Measurements from ENCODE around the gene NRIP1.

Gene NRIP1

GRCh38 chr21:14913638-14914037, 151.2 kb downstream of the NRIP1 start:
- H3K4me2 ChIP-seq: no peak overlapping the region
- no peak overlapping the region for H3K4me3 ChIP-seq (IDR thresholded peaks at IDR 0.05; ENCODE audit: insufficient read depth, low read depth, low read length)
- no peak overlapping the region for H3K27ac ChIP-seq
- H3K4me1 ChIP-seq (ENCODE audit: low read depth, poor library complexity, severe bottlenecking): no peaks in the 10 kb centered on the region
- H3K36me3 ChIP-seq (ENCODE audit: insufficient read depth): no peaks in the 10 kb centered on the region
- H3K9ac ChIP-seq: no peak overlapping the region
- H3K27me3 ChIP-seq (ENCODE audit: insufficient read depth, low read depth): no peaks in the 10 kb centered on the region
- no peak overlapping the region for H2AFZ ChIP-seq (ENCODE audit: low read depth)
- no peaks in the 10 kb centered on the region for H4K20me1 ChIP-seq (ENCODE audit: insufficient read depth)
- TF ChIP-seq CTCF (conservative IDR thresholded peaks at IDR 0.05; ENCODE audit: low read depth, low read length): no peak
- H3K79me2 ChIP-seq (ENCODE audit: insufficient read depth, low read depth): no peaks in the 10 kb centered on the region

- no peak for TF ChIP-seq CTCF (conservative IDR thresholded peaks at IDR 0.05; ENCODE audit: low read depth, low read length)
- H3K4me2 ChIP-seq: no peak overlapping the region
- H3K4me1 ChIP-seq (ENCODE audit: low read depth, poor library complexity, severe bottlenecking): no peaks in the 10 kb centered on the region
- H3K36me3 ChIP-seq (ENCODE audit: insufficient read depth): no peaks in the 10 kb centered on the region
- no peaks in the 10 kb centered on the region for H3K27me3 ChIP-seq (ENCODE audit: insufficient read depth, low read depth)
- H3K4me3 ChIP-seq (IDR thresholded peaks at IDR 0.05; ENCODE audit: insufficient read depth, low read depth, low read length): no peak overlapping the region
- H3K9ac ChIP-seq: no peak overlapping the region
- no peaks in the 10 kb centered on the region for H4K20me1 ChIP-seq (ENCODE audit: insufficient read depth)
- H3K79me2 ChIP-seq (ENCODE audit: insufficient read depth, low read depth): no peaks in the 10 kb centered on the region
- H3K27ac ChIP-seq: no peak overlapping the region
- H2AFZ ChIP-seq (ENCODE audit: low read depth): no peak overlapping the region
Observed at GRCh38 chr21:14911351-14911750, 153.4 kb downstream of the NRIP1 start.

All from KMS-11 (cell line).